NCI-H2029 (cell line): ENCODE results near the gene CCDC186.
"Not testable (repeated sequence)": the region's sequence is repeated elsewhere in the genome, so short reads cannot be mapped to it uniquely, and the experiment has no call there.

Source experiments
- DNase-seq: peaks from one replicate; lab custom pipeline; 2025; lab: John Stamatoyannopoulos, UW

The CCDC186 gene

GRCh38 chr10:114173603-114173920 lies 441 bp downstream of the CCDC186 start:
- DNase-seq: no peak

- DNase-seq: no peak
Measured at GRCh38 chr10:114172776-114173602, 1.0 kb downstream of the CCDC186 start.

DNA sequence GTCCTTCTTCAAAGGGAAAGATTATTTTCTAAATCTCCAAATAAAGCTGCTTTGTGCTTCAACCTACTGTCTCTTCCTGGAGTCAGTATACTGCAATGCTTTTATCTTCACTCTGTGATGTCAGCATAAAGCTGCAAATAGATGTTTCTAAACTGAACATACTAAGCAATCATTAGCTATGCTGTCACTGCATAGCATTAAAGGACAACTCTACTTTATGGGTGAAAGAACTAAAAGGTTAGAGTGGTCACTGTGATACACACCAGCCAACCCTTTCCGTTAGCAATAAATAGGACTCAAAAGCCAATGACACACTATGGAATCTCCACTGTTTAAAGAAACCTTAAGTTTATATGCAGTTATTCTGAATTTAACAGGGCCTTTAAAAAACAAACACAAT lies 1.8 kb downstream of the CCDC186 start:
- no peak for DNase-seq

DNA sequence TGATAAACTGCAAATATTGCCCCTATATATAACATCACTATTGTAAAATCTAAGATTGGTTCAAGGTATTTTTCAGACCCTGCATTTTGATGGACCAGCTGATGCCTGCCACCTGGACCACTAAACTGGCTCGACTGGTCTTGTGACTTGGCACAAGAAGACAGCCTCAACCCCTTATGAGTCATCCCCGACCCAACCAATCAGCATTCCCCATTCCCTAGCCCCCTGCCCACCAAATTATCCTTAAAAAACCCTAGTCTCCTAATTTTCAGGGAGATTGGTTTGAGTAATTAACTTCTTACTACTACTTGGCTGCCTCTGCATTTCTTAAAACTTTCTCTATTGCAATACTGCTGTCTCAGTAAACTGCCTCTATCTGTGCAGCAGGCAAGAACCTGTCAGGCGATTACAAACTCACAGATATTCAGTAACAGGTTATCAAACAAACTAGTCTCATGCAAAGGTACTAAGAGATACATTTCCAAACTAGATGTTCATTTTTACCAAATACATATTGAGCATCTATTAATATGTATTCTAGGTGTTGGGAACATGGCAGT lies 5.5 kb downstream of the CCDC186 start:
- no peak for DNase-seq

- DNase-seq: no peak
Measured at GRCh38 chr10:114167985-114168384, 6.0 kb downstream of the CCDC186 start.

- no peak for DNase-seq
Measured at GRCh38 chr10:114166494-114166893, 7.5 kb downstream of the CCDC186 start.

DNA sequence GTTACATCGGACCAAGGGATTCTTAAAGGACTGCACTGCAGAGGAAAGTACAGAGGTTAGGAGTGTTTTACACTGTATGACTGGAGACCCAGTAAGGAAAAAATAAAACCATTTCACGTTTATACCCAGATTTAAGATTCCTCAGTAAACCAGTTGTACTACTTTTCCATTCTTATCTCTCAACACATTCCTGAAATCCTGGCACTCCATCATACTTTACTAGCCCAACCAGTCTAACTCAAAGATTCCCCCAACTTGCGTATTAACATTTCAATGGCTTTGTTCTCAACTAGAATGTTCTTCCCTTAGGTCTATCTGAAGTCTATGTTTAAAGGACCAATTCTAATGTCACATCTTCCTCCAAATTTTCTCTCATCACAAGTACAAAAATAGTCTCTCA lies 8.0 kb downstream of the CCDC186 start:
- DNase-seq: no peak

- no peak for DNase-seq
Measured at GRCh38 chr10:114163062-114163461, 10.9 kb downstream of the CCDC186 start.

DNA sequence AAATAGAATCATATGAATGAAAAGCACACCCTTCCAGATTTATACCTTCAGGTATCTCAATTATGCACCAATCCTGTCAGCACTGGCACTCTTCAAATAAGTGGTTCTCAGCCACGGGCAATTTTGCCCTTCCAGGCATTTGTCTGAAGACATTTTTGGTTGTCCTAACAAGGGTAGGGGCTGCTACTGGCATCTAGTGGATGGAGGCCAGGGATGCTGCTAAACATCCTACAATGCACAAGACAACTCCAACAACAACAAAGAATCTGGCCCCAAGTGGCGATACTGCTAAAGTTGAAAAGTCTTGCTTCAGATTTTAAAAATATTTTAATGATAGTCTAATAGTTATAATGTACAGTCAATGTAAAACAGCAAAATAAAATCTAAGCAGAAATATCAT lies 16.1 kb downstream of the CCDC186 start:
- DNase-seq: no peak

- DNase-seq: no peak
Measured at GRCh38 chr10:114151892-114152291, 22.1 kb downstream of the CCDC186 start.

DNA sequence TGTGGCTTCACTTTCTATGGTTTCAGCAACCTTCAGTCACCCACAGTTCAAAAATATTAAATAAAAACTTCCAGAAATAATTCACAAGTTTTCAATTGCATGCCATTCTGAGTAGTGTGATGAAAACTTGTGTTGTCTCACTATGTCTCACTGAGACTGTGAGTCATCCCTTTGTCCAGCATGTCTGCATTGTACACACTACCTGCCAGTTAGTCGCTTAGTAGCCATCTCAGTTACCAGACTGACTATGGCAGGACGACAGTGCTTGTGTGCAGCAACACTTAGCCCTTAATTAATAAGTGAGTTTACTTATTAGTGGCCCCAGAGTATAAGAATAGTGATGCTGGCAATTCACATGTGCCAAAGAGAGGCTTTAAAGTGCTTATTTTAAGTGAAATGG lies 22.5 kb downstream of the CCDC186 start:
- DNase-seq: no peak

DNA sequence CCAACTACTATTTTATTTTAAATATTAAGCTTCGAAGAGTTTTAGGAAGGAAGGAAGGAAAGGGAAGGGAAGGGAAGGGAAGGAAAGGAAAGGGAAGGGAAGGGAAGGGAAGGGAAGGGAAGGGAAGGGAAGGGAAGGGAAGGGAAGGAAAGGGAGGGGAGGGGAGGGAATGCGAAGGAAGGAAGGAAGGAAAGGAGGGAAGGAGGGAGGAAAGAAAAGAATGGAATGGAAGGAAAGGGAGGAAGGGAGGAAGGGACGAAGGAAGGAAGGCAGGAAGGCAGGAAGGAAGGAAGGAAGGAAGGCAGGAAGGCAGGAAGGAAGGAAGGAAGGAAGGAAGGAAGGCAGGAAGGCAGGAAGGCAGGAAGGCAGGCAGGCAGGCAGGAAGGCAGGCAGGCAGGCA lies 24.5 kb downstream of the CCDC186 start:
- not testable (repeated sequence) for DNase-seq

DNA sequence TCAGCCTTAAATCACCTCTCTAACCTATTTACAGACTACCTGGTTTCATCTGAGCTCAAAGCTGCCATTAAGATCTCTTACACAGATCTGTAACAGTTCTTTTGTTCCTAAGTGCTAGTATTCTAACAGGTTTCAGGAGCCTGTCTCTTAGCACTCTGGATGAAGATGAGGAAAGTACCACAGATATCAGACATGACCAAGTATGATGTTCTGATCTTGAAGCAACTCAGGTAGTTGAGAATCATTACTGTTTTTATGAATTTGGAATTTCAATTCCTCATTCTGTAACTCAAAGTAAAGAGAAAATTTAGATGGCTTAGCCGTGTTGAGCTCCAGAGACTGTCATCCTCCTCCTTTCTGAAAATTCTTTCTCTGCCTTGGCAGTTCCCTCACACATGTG lies 30.8 kb downstream of the CCDC186 start:
- DNase-seq: no peak

- peak; percentile 5 for DNase-seq
Measured at GRCh38 chr10:114142018-114142417, 32.0 kb downstream of the CCDC186 start.

DNA sequence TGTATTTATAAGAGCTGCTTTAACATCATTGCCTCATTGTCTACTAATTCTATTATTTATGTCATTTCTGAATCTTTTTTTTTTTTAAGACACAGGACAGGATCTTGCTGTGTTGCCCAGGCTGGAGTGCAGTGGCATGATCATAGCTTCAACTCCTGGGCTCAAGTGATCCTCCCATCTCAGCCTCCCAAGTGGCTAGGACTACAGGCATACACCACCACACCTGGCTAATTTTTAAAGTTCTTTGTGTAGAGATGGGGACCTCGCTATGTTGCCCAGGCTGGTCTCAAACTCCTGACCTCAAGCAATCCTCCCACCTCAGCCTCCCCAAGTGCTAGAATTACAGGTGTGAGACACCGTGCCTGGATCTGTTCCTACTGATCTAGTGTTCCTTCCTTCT lies 33.2 kb downstream of the CCDC186 start:
- DNase-seq: not testable (repeated sequence)

DNA sequence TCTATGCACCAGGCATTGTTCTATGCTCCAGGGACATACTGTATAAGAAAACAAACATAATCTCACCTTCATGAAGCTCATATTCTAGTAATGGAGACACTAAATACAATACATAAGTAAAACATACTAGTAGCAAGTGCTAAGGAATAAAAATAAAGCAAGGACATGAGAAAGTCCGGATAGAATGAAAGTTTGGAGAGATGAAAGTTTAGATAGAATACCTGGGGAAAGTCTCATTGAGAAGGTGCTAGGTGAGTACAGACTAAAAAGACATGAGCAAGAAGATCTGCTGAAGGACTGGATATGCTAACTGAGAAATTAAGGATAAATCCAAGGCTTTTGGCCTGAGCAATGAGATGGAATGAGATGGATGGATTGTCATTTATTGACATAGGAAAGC lies 34.0 kb downstream of the CCDC186 start:
- DNase-seq: no peak

DNA sequence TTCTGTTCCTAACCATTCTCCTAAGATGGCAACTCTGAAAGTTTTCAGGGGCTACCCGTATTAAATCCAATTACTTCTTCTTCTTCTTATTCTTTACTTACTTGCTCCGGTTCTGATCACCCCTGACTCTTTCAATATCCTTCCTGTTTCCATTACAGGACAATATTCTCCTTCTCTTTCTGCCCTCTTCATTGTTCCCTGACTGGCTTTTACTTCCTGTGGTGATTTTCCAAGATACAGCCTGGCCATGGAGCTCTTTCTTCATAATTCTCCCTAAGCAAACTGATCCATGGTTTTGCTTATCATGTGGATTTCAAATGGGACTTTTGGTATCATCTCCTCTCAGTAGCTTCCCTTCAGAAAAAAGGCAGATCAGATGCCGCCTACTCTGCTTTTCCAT lies 35.4 kb downstream of the CCDC186 start:
- no peak for DNase-seq

GRCh38 chr10:114135476-114135875 lies 38.5 kb downstream of the CCDC186 start:
- DNase-seq: no peak

GRCh38 chr10:114131094-114131493 lies 42.9 kb downstream of the CCDC186 start:
- DNase-seq: no peak

GRCh38 chr10:114121031-114121430 lies 53.0 kb downstream of the CCDC186 start:
- DNase-seq: no peak

DNA sequence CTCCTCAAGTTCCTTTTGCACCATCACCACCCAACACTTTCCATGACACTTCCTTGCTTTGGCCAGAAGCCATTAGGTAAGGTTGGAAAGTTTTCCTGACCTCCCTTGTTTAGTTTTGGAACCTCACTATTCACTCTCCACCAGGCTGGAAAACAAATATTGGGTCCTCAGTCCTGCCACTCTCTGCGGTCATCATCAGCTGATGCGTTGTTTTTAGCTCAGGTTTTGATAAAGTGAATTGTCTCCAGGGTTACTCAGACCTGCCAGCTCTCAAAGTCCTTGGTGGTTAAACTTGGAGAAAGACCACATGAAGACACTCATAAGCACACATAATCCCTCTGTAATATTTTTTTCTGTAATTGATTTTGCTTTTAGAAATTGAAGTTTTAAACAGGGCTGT lies 55.5 kb downstream of the CCDC186 start:
- no peak for DNase-seq

DNA sequence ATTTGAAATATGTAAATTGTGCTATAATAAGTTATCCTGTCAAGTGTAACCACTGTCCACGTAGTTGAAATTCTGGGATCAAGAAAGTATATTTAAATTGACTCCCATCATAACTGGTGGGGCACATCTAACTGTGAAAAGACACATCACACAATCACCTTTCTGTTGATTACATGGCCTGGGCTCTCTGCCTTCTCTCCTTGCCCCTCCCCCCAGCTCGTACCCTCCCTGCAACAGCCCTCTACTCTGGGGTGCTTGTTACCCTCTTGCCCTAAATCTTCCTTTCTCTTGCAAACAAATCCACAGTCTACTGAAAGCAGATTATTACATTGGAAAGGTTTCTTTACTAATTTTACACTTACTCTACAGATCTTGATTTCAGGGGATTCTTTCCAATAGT lies 56.3 kb downstream of the CCDC186 start:
- DNase-seq: no peak

- peak; percentile 44 for DNase-seq
Measured at GRCh38 chr10:114115661-114116445, 58.1 kb downstream of the CCDC186 start.
